Spleen (tissue), 11 donors: ENCODE measurements around the gene ITGB4. TPM values are rescaled to one million over a fixed set of nuclear protein-coding genes. Genes with fewer than 3 reads are reported as not detected.

Experiments used
- DNase-seq: peaks from one replicate; pipeline ENCODE4 v3.0.0-alpha.2; 2020
- H3K27ac ChIP-seq, 8 donors: fragments of 200-600 bp; sonication (generic) in 7 of 8; 1 replicate in 4 of 8; 2 replicates in 4 of 8; pipeline versions ENCODE4 v1.5.0 to v1.8.0; 2016 to 2021; ENCODE audit warnings: inconsistent platforms in 4 of 8, mild to moderate bottlenecking in 4 of 8, moderate library complexity in 1 of 8
- H3K27me3 ChIP-seq, 7 donors: fragments of 200-600 bp; sonication (generic) in 6 of 7; replicated peaks in 1 of 7; 1 replicate in 4 of 7; 2 replicates in 3 of 7; pipeline versions ENCODE4 v1.5.0 to v1.8.0; 2016 to 2021; ENCODE audit warnings: inconsistent platforms in 3 of 7, mild to moderate bottlenecking in 1 of 7
- H3K36me3 ChIP-seq, 6 donors: fragments of 200-600 bp; sonication (generic) in 5 of 6; 1 replicate in 4 of 6; 2 replicates in 2 of 6; pipeline versions ENCODE4 v1.5.0 to v1.8.0; 2016 to 2021; ENCODE audit warnings: inconsistent platforms in 2 of 6
- H3K4me1 ChIP-seq, 6 donors: fragments of 200-600 bp; sonication (generic) in 5 of 6; 1 replicate in 3 of 6; 2 replicates in 3 of 6; pipeline versions ENCODE4 v1.5.0 to v1.8.0; 2016 to 2021; ENCODE audit warnings: inconsistent platforms in 3 of 6
- H3K4me3 ChIP-seq, 8 donors: fragments of 200-600 bp; sonication (generic) in 7 of 8; 1 replicate in 4 of 8; 2 replicates in 4 of 8; pipeline versions ENCODE4 v1.5.0 to v1.8.0; 2016 to 2021; ENCODE audit warnings: inconsistent platforms in 4 of 8, mild to moderate bottlenecking in 4 of 8, moderate library complexity in 2 of 8
- H3K9me3 ChIP-seq, 8 donors: fragments of 200-600 bp; sonication (generic) in 7 of 8; 1 replicate in 4 of 8; 2 replicates in 4 of 8; pipeline versions ENCODE4 v1.5.0 to v1.8.0; 2016 to 2021; ENCODE audit warnings: inconsistent platforms in 4 of 8
- CTCF ChIP-seq, 11 experiments: fragments of 200-600 bp in 7 of 11; fragments of 450-650 bp in 4 of 11; sonication (generic) in 4 of 11; IDR thresholded peaks in 8 of 11; conservative IDR thresholded peaks in 3 of 11; 1 replicate in 7 of 11; 2 replicates in 4 of 11; pipeline versions ENCODE4 v1.4.0 to v1.8.0; 2016 to 2021; ENCODE audit warnings: antibody characterized with exemption in 11 of 11, inconsistent platforms in 4 of 11, mild to moderate bottlenecking in 1 of 11
- POLR2A ChIP-seq, 3 donors: fragments of 450-650 bp; IDR thresholded peaks; one replicate each; pipeline ENCODE4 v1.5.1; 2017; ENCODE audit warnings: antibody characterized with exemption in 3 of 3, mild to moderate bottlenecking in 1 of 3
- POLR2AphosphoS5 ChIP-seq, 3 donors: sonication (generic); formaldehyde crosslinking; IDR thresholded peaks; one replicate each; pipeline ENCODE4 v1.5.1; 2017; ENCODE audit warnings: antibody characterized with exemption in 3 of 3
- WGBS, 5 donors: extraction: QIAGEN DNeasy Blood & Tissue Kit in 3 of 5; methylation state at CpG; one replicate each; pipeline versions ENCODE4 v1.1.5 to v1.1.7; 2013 to 2018; 5-methylcytosine and 5-hydroxymethylcytosine counted together
- intact Hi-C: fragments of 100-400 bp; cut with DNase I; formaldehyde crosslinking; loops from one replicate; pipeline ENCODE4 v1.15.0; 2023; ENCODE audit warnings: low total_unique reads
- polyA plus RNA-seq, 3 donors: library from polyadenylated mRNA; stranded (reverse); fragments of 200-250 nt; gene quantifications; one replicate each; pipeline ENCODE4 v1.2.1, GENCODE V29; 2013
- total RNA-seq, 7 donors: library from RNA; depleted of rRNA in 3 of 7; stranded (reverse); fragments of >200 nt in 3 of 7; fragmentation: NEBNext Ultra II Directional in 4 of 7; extraction: Animal tissue kit (Norgen Biotek cat#: 25700) in 4 of 7; gene quantifications; one replicate each; pipeline versions ENCODE4 v1.1.0 to v1.2.1, GENCODE V29; 2016 to 2021
- donor health status: healthy with polysubstance abuse.
- donor health status: DM: no; HTN: no; CAD: no; lungs with moderate emphysema.
- donor health status: DM: no; HTN: no; CAD: no.
- donor health status: Bipolar disorder and iron deficiency.
- donor health status: healthy.
- donor health status: DM: no; HTN: no; CAD: no.
- donor health status: DM: yes; HTN: yes; CAD: no.

The ITGB4 gene
- total and polyA plus RNA-seq, 10 donors: 16.6 to 205 (median 82.6) TPM

- Histone ChIP-seq H3K27ac (peak overlapping the region in 7 of 8 donors; percentile 51 to 79 (median 71)), H3K36me3 (peaks cover 0 to 76% (median 27%) of the 10 kb centered on the region in 6 donors), H3K27me3 (no peaks in the 10 kb centered on the region), H3K4me1 (peaks cover 8 to 87% (median 49%) of the 10 kb centered on the region in 6 donors), H3K9me3 (no peaks in the 10 kb centered on the region), H3K4me3 (no peak overlapping the region)
- intact Hi-C loops: loop anchor here (2.0 kb wide), 1 partner anchor 69 kb away; no protein-coding TSS in a partner anchor
- WGBS, 5 donors: 69 to 85% (median 73%) methylated on average over 11 of the region's 11 CpGs
- DNase-seq: peak; percentile 75
- TF ChIP-seq CTCF (IDR thresholded peaks at IDR 0.05 in 8 of 11, conservative IDR thresholded peaks at IDR 0.05 in 3 of 11): peak in 8 of 11 experiments; percentile 12 to 69 (median 38)
- peak in 2 of 3 donors; percentile 74 to 81 for TF ChIP-seq POLR2AphosphoS5 (IDR thresholded peaks at IDR 0.05)
- no peak for TF ChIP-seq POLR2A (IDR thresholded peaks at IDR 0.05)
Measured at GRCh38 chr17:75679706-75680211, 41.5 kb upstream of the ITGB4 start.

- peak; percentile 25 for DNase-seq
- Histone ChIP-seq H3K27ac (peak overlapping the region in 7 of 8 donors; percentile 51 to 79 (median 71)), H3K36me3 (peaks cover 0 to 80% (median 29%) of the 10 kb centered on the region in 6 donors), H3K4me3 (no peak overlapping the region), H3K27me3 (no peaks in the 10 kb centered on the region), H3K4me1 (peaks cover 8 to 87% (median 51%) of the 10 kb centered on the region in 6 donors), H3K9me3 (no peaks in the 10 kb centered on the region)
- intact Hi-C loops: no loop called here
- WGBS, 5 donors: 91 to 97% (median 94%) methylated on average over 10 of the region's 10 CpGs
- TF ChIP-seq POLR2A (IDR thresholded peaks at IDR 0.05) (no peak), CTCF (IDR thresholded peaks at IDR 0.05 in 8 of 11, conservative IDR thresholded peaks at IDR 0.05 in 3 of 11) (no peak), POLR2AphosphoS5 (IDR thresholded peaks at IDR 0.05) (no peak)
Measured at GRCh38 chr17:75680431-75680830, 40.8 kb upstream of the ITGB4 start.

DNA sequence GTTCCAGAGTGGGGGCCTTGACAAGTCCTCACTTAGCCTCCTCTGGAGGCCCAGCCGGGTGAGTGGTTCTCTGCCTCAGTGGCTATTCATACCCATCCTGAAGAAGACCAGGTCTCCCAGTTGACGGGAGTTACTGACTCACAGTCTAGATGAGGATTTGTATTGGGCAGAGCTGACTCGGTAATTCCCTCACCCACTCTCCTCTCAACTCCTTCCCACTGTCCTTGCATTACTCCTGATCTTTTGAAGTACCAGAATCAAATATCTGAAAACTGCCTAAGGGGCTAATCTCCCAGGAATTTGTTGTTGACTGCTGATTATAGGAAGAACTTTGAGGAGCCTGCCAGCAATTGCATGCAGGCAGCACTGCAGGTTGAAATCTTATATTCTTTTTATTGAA lies 40.0 kb upstream of the ITGB4 start:
- H3K27me3 ChIP-seq: no peaks in the 10 kb centered on the region
- peaks cover 0 to 74% (median 25%) of the 10 kb centered on the region in 6 donors for H3K36me3 ChIP-seq
- intact Hi-C loops: no loop called here
- H3K4me1 ChIP-seq: peaks cover 8 to 87% (median 55%) of the 10 kb centered on the region in 6 donors
- no peaks in the 10 kb centered on the region for H3K9me3 ChIP-seq
- no peak overlapping the region for H3K4me3 ChIP-seq
- peak overlapping the region in 6 of 8 donors; percentile 69 to 79 (median 74) for H3K27ac ChIP-seq
- peak; percentile 34 for DNase-seq
- WGBS, 5 donors: 82 to 90% (median 85%) methylated on average over 3 of the region's 3 CpGs
- TF ChIP-seq POLR2A (IDR thresholded peaks at IDR 0.05): no peak
- no peak for TF ChIP-seq CTCF (IDR thresholded peaks at IDR 0.05 in 8 of 11, conservative IDR thresholded peaks at IDR 0.05 in 3 of 11)
- no peak for TF ChIP-seq POLR2AphosphoS5 (IDR thresholded peaks at IDR 0.05)

- H3K27ac ChIP-seq: peak overlapping the region in 5 of 8 donors; percentile 51 to 85 (median 82)
- intact Hi-C loops: no loop called here
- no peak overlapping the region for H3K4me3 ChIP-seq
- H3K27me3 ChIP-seq: no peaks in the 10 kb centered on the region
- peaks cover 24 to 92% (median 69%) of the 10 kb centered on the region in 6 donors for H3K4me1 ChIP-seq
- no peak for TF ChIP-seq CTCF (IDR thresholded peaks at IDR 0.05 in 8 of 11, conservative IDR thresholded peaks at IDR 0.05 in 3 of 11)
- TF ChIP-seq POLR2AphosphoS5 (IDR thresholded peaks at IDR 0.05): no peak
- TF ChIP-seq POLR2A (IDR thresholded peaks at IDR 0.05): no peak
- no peak for DNase-seq
- 65 to 86% (median 71%) methylated on average over 4 of the region's 4 CpGs for WGBS, 5 donors
- no peaks in the 10 kb centered on the region for H3K9me3 ChIP-seq
- peaks cover 0 to 63% (median 24%) of the 10 kb centered on the region in 6 donors for H3K36me3 ChIP-seq
Measured at GRCh38 chr17:75683583-75683982, 37.7 kb upstream of the ITGB4 start.
